GM23338 (cell line): ENCODE data around the gene CELF4. TPM values are rescaled to one million over a fixed set of nuclear protein-coding genes. Genes with fewer than 3 reads are reported as not detected.

Experiments
- ATAC-seq: fragments of 200-7000 bp; cut with Tn5 transposase; 3 replicates; pipeline ENCODE4 v1.9.1; 2020
- DNase-seq: peaks from one replicate; pipeline ENCODE4 v3.0.0-alpha.2; 2015; ENCODE audit warnings: low spot score
- H2AFZ ChIP-seq: fragments of 200-600 bp; sonication (generic); 2 replicates; pipeline ENCODE4 v1.8.0; 2016; ENCODE audit warnings: antibody characterized with exemption, mild to moderate bottlenecking, moderate library complexity
- H3F3A ChIP-seq: fragments of 200-600 bp; sonication (generic); replicated peaks from 2 replicates; pipeline ENCODE4 v1.8.0; 2017; ENCODE audit warnings: antibody characterized with exemption, mixed run types, low read depth
- H3K27ac ChIP-seq: fragments of 200-600 bp; sonication (generic); 2 replicates; pipeline ENCODE4 v1.6.1; 2016; ENCODE audit warnings: low read depth
- H3K27me3 ChIP-seq: fragments of 200-600 bp; sonication (generic); 2 replicates; pipeline ENCODE4 v1.8.0; 2016; ENCODE audit warnings: mild to moderate bottlenecking, mixed run types, moderate library complexity; ENCODE audit not compliant: insufficient read depth
- H3K36me3 ChIP-seq: fragments of 200-600 bp; sonication (generic); 2 replicates; pipeline ENCODE4 v1.8.0; 2016; ENCODE audit warnings: mild to moderate bottlenecking; ENCODE audit not compliant: insufficient read depth
- H3K4me1 ChIP-seq: fragments of 200-600 bp; sonication (generic); 2 replicates; pipeline ENCODE4 v1.8.0; 2016; ENCODE audit warnings: mild to moderate bottlenecking, moderate library complexity; ENCODE audit not compliant: insufficient read depth
- H3K4me2 ChIP-seq: fragments of 200-600 bp; sonication (generic); 2 replicates; pipeline ENCODE4 v1.7.1; 2017; ENCODE audit warnings: mixed run types
- H3K4me3 ChIP-seq: fragments of 200-600 bp; sonication (generic); 2 replicates; pipeline ENCODE4 v1.6.1; 2016; ENCODE audit warnings: mixed run types
- H3K79me2 ChIP-seq: fragments of 200-600 bp; sonication (generic); replicated peaks from 2 replicates; pipeline ENCODE4 v1.8.0; 2017; ENCODE audit warnings: mild to moderate bottlenecking; ENCODE audit not compliant: insufficient read depth
- H3K9me2 ChIP-seq: fragments of 200-600 bp; sonication (generic); 2 replicates; pipeline ENCODE4 v1.8.0; 2017; ENCODE audit not compliant: insufficient read depth
- H4K20me1 ChIP-seq: fragments of 200-600 bp; sonication (generic); replicated peaks from 2 replicates; pipeline ENCODE4 v1.8.0; 2017; ENCODE audit warnings: mild to moderate bottlenecking; ENCODE audit not compliant: insufficient read depth
- H3K27ac Mint-ChIP-seq: 2 replicates; pipeline ENCODE4 v1.8.0; 2020; ENCODE audit warnings: inconsistent platforms, mild to moderate bottlenecking, moderate library complexity, mixed read lengths
- H3K27me3 Mint-ChIP-seq: 3 replicates; pipeline ENCODE4 v1.8.0; 2022; ENCODE audit warnings: low read depth, mild to moderate bottlenecking, moderate library complexity, mixed read lengths, inconsistent platforms; ENCODE audit not compliant: insufficient read depth, poor library complexity
- H3K36me3 Mint-ChIP-seq: 3 replicates; pipeline ENCODE4 v1.8.0; 2021; ENCODE audit warnings: low read depth, mild to moderate bottlenecking, inconsistent platforms, moderate library complexity, mixed read lengths
- H3K4me1 Mint-ChIP-seq: 3 replicates; pipeline ENCODE4 v1.8.0; 2020; ENCODE audit warnings: mild to moderate bottlenecking, inconsistent platforms, mixed read lengths
- H3K4me3 Mint-ChIP-seq: 3 replicates; pipeline ENCODE4 v1.8.0; 2021; ENCODE audit warnings: moderate library complexity, mild to moderate bottlenecking, inconsistent platforms, mixed read lengths
- H3K9me3 Mint-ChIP-seq: 3 replicates; pipeline ENCODE4 v1.8.0; 2020; ENCODE audit warnings: moderate library complexity, mild to moderate bottlenecking, inconsistent platforms, mixed read lengths
- CREB1 ChIP-seq: fragments of 250-450 bp; sonication (Bioruptor Pico); IDR thresholded peaks from 2 replicates; pipeline ENCODE4 v1.5.0; 2020; ENCODE audit warnings: low read depth, mild to moderate bottlenecking, moderate library complexity
- CTCF ChIP-seq, 2 experiments: fragments of 200-600 bp in 1 of 2; sonication (generic) in 1 of 2; conservative IDR thresholded peaks; 2 replicates each; pipeline versions ENCODE4 v1.5.1 to v1.6.1; 2016 to 2017; ENCODE audit warnings: antibody characterized with exemption in 2 of 2, low read depth in 2 of 2, mild to moderate bottlenecking in 2 of 2, moderate library complexity in 1 of 2
- ETS1 ChIP-seq: IDR thresholded peaks from 2 replicates; pipeline ENCODE4 v1.6.1; 2016; ENCODE audit warnings: antibody characterized with exemption
- EZH2 ChIP-seq: fragments of 200-600 bp; sonication (generic); IDR thresholded peaks from one replicate; pipeline ENCODE4 v1.8.0; 2017; ENCODE audit warnings: antibody characterized with exemption, mild to moderate bottlenecking, low read depth; ENCODE audit not compliant: unreplicated experiment
- EZH2phosphoT487 ChIP-seq: fragments of 200-600 bp; sonication (generic); IDR thresholded peaks from one replicate; pipeline ENCODE4 v1.8.1; 2018; ENCODE audit warnings: antibody characterized with exemption; ENCODE audit not compliant: unreplicated experiment
- JUNB ChIP-seq: IDR thresholded peaks from one replicate; pipeline ENCODE4 v1.6.1; 2016; ENCODE audit warnings: antibody characterized with exemption; ENCODE audit not compliant: unreplicated experiment
- NANOG ChIP-seq: IDR thresholded peaks from 2 replicates; pipeline ENCODE4 v1.6.1; 2016; ENCODE audit warnings: antibody characterized with exemption, borderline replicate concordance
- POLR2AphosphoS5 ChIP-seq: IDR thresholded peaks from 2 replicates; pipeline ENCODE4 v1.6.1; 2016; ENCODE audit warnings: antibody characterized with exemption, low read depth
- REST ChIP-seq: IDR thresholded peaks from one replicate; pipeline ENCODE4 v1.6.1; 2018; ENCODE audit warnings: antibody characterized with exemption; ENCODE audit not compliant: unreplicated experiment
- STAT1 ChIP-seq: IDR thresholded peaks from one replicate; pipeline ENCODE4 v1.6.1; 2016; ENCODE audit warnings: antibody characterized with exemption; ENCODE audit not compliant: unreplicated experiment
- ZNF114 ChIP-seq: fragments of 250-450 bp; sonication (Bioruptor Pico); IDR thresholded peaks from 2 replicates; pipeline ENCODE4 v1.5.0; 2020; ENCODE audit warnings: mild to moderate bottlenecking, moderate library complexity
- ZNF331 ChIP-seq: fragments of 250-450 bp; sonication (Bioruptor Pico); IDR thresholded peaks from 2 replicates; pipeline ENCODE4 v1.5.0; 2020; ENCODE audit warnings: low read depth, mild to moderate bottlenecking, moderate library complexity
- polyA plus RNA-seq: library from polyadenylated mRNA; unstranded; fragments of >200 nt; fragmentation: Nextera tagmentation; extraction: Ambion mirVana; gene quantifications from 2 replicates; pipeline ENCODE4 v1.2.1, GENCODE V29; 2016
- total RNA-seq: library from RNA; depleted of rRNA; stranded (reverse); fragments of >200 nt; shearing (Covaris generic); gene quantifications from 2 replicates; pipeline ENCODE4 v1.2.3, GENCODE V29; 2014

The CELF4 gene
- total and polyA plus RNA-seq, 2 experiments from 2014 or later = 2.6 to 6.7 TPM

- Histone ChIP-seq H3K27ac (peak overlapping the region; percentile 73; the same call in 1 of the 2 replicates), H3K79me2 (no peaks in the 10 kb centered on the region), H3K9me2 (no peaks in the 10 kb centered on the region; the same call in 1 of the 2 replicates), H3F3A (no peaks in the 10 kb centered on the region; the same call in 1 of the 2 replicates), H4K20me1 (no peaks in the 10 kb centered on the region), H3K4me1 (peaks cover 43% of the 10 kb centered on the region), H3K4me3 (no peak overlapping the region), H3K27me3 (peaks cover 37% of the 10 kb centered on the region), H2AFZ (no peak overlapping the region), H3K36me3 (no peaks in the 10 kb centered on the region), H3K4me2 (peak overlapping the region; percentile 49)
- H3K4me1 Mint-ChIP-seq = peaks cover 70% of the 10 kb centered on the region
- peaks cover 33% of the 10 kb centered on the region for H3K27me3 Mint-ChIP-seq
- H3K36me3 Mint-ChIP-seq = no peaks in the 10 kb centered on the region; the same call in 2 of the 3 replicates
- 0 out of 3 replicates have a peak, but pooled peaks have one; percentile 3 for ATAC-seq
- no peaks in the 10 kb centered on the region; the same call in 2 of the 3 replicates for H3K9me3 Mint-ChIP-seq
- H3K4me3 Mint-ChIP-seq = 0 out of 3 replicates have a peak overlapping the region, but pooled peaks have one; percentile 32
- DNase-seq = no peak
- H3K27ac Mint-ChIP-seq = peak overlapping the region; percentile 84; the same call in 1 of the 2 replicates
- TF ChIP-seq NANOG (peak; percentile 85), ZNF331 (CRISPR knock-in tag) (no peak)
Observed at GRCh38 chr18:37489998-37490397, 75.6 kb downstream of the CELF4 start.

GRCh38 chr18:37489011-37489410 is 76.6 kb downstream of the CELF4 start:
- no peaks in the 10 kb centered on the region for H4K20me1 ChIP-seq
- H3K4me2 ChIP-seq = no peak overlapping the region
- H3K4me1 ChIP-seq = peaks cover 49% of the 10 kb centered on the region
- H3F3A ChIP-seq = peaks cover 8% of the 10 kb centered on the region; the same call in 1 of the 2 replicates
- H3K27me3 ChIP-seq = peaks cover 37% of the 10 kb centered on the region
- H3K36me3 ChIP-seq = no peaks in the 10 kb centered on the region
- H2AFZ ChIP-seq = no peak overlapping the region
- DNase-seq (no peak), ATAC-seq (no peak)
- no peaks in the 10 kb centered on the region for H3K79me2 ChIP-seq
- no peak overlapping the region for H3K4me3 ChIP-seq
- Mint-ChIP-seq H3K4me1 (peaks cover 75% of the 10 kb centered on the region), H3K4me3 (no peak overlapping the region), H3K27me3 (peaks cover 38% of the 10 kb centered on the region), H3K27ac (peak overlapping the region; percentile 23; the same call in 1 of the 2 replicates), H3K36me3 (no peaks in the 10 kb centered on the region; the same call in 2 of the 3 replicates), H3K9me3 (no peaks in the 10 kb centered on the region; the same call in 2 of the 3 replicates)
- no peaks in the 10 kb centered on the region; the same call in 1 of the 2 replicates for H3K9me2 ChIP-seq
- H3K27ac ChIP-seq = no peak overlapping the region
- TF ChIP-seq STAT1 (no peak), JUNB (no peak), ETS1 (no peak), CTCF (conservative IDR thresholded peaks at IDR 0.05; ENCODE audit: low read depth in 2 of 2) (no peak), CREB1 (CRISPR knock-in tag) (no peak), REST (no peak), NANOG (no peak), ZNF114 (CRISPR knock-in tag) (no peak), POLR2AphosphoS5 (no peak), ZNF331 (CRISPR knock-in tag) (no peak), EZH2 (no peak), EZH2phosphoT487 (no peak)
